C4-2B (cell line): Measurements from ENCODE around the gene PXYLP1.

Source experiments
- H3K27ac ChIP-seq: fragments of 450-650 bp; 2 replicates; pipeline ENCODE4 v1.5.1; 2017
- ZFX ChIP-seq: fragments of 450-650 bp; IDR thresholded peaks from 2 replicates; pipeline ENCODE4 v1.6.1; 2017
- TF ChIP-seq, protein P1 (sequence below): fragments of 450-650 bp; conservative IDR thresholded peaks from 2 replicates; pipeline ENCODE4 v1.5.1; 2017; ENCODE audit warnings: mild to moderate bottlenecking

PXYLP1 gene

GRCh38 chr3:141320399-141321108 lies 88.9 kb downstream of the PXYLP1 start:
- TF ChIP-seq, protein P1, sequence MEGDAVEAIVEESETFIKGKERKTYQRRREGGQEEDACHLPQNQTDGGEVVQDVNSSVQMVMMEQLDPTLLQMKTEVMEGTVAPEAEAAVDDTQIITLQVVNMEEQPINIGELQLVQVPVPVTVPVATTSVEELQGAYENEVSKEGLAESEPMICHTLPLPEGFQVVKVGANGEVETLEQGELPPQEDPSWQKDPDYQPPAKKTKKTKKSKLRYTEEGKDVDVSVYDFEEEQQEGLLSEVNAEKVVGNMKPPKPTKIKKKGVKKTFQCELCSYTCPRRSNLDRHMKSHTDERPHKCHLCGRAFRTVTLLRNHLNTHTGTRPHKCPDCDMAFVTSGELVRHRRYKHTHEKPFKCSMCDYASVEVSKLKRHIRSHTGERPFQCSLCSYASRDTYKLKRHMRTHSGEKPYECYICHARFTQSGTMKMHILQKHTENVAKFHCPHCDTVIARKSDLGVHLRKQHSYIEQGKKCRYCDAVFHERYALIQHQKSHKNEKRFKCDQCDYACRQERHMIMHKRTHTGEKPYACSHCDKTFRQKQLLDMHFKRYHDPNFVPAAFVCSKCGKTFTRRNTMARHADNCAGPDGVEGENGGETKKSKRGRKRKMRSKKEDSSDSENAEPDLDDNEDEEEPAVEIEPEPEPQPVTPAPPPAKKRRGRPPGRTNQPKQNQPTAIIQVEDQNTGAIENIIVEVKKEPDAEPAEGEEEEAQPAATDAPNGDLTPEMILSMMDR = no peak
- no peak for TF ChIP-seq ZFX
- no peak overlapping the region for H3K27ac ChIP-seq

DNA sequence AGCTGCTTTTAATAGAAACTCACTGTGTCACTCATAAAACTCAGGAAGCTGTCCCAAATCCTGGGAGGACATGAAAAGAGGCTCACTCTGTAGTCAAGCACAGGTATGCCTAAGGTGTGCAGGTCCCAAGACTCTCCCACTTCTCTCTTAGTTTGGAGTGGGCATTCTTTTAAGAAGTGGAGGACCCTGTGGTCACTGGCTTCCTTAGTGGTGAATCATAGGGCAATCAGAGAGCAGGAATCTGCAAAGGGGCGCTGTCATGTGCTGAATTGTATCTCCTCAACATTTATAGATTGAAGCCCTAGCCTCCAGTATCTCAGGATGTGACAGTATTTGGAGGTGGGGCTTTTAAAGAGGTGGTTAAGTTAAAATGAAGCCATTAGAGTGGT lies 89.5 kb downstream of the PXYLP1 start:
- no peak overlapping the region for H3K27ac ChIP-seq
- TF ChIP-seq, protein P1 = no peak
- no peak for TF ChIP-seq ZFX

- TF ChIP-seq, protein P1 = no peak
- TF ChIP-seq ZFX = no peak
- no peak overlapping the region for H3K27ac ChIP-seq
Observed at GRCh38 chr3:141323936-141324704, 92.5 kb downstream of the PXYLP1 start.

DNA sequence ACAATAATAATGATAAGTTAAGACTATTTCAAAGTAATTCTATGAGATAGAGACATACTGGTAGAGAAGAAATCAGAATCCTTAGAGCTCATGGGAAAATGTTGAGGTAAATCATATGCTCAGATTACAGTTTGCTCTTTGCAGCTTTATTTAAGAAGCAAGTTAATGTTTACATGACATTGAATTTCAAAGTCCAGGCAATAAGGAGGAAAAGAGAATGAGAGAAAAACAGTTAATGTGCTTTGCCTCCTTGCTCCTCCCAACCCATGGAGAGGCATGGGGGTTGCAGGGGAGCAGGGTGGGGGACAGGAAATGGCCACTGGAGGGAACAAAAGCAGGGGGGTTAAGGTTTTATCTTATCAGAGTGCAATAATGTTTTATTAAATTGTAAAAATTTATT lies 94.5 kb downstream of the PXYLP1 start:
- no peak for TF ChIP-seq ZFX
- no peak overlapping the region for H3K27ac ChIP-seq

- no peak overlapping the region for H3K27ac ChIP-seq
- TF ChIP-seq, protein P1 = no peak
- no peak for TF ChIP-seq ZFX
Observed at GRCh38 chr3:141326626-141327025, 95.0 kb downstream of the PXYLP1 start.

- TF ChIP-seq ZFX = no peak
- TF ChIP-seq, protein P1 = no peak
- no peak overlapping the region for H3K27ac ChIP-seq
Observed at GRCh38 chr3:141328286-141329166, 96.9 kb downstream of the PXYLP1 start.

DNA sequence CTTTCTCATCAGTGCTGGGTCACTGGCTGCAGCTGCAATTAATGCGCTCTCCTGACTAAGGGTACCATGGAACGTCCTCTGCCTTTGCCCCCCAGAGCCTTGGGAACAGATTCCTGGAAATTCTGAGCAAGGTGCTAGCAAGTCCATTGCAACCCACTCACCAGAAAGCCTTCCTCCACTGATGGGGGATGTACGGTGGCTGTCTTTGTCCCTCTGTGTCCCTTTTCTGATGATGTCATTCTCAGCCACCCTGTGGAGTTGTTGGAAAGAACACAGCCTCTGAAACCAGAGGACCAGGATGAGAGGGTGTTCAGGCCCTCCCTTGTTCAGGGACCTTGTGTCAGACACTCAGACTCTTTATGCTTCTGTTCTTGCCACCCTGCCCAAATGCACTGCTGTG lies 98.6 kb downstream of the PXYLP1 start:
- TF ChIP-seq, protein P1 = no peak
- no peak for TF ChIP-seq ZFX
- H3K27ac ChIP-seq = no peak overlapping the region
